ENCODE results near the gene ARSA.

ARSA gene

DNA sequence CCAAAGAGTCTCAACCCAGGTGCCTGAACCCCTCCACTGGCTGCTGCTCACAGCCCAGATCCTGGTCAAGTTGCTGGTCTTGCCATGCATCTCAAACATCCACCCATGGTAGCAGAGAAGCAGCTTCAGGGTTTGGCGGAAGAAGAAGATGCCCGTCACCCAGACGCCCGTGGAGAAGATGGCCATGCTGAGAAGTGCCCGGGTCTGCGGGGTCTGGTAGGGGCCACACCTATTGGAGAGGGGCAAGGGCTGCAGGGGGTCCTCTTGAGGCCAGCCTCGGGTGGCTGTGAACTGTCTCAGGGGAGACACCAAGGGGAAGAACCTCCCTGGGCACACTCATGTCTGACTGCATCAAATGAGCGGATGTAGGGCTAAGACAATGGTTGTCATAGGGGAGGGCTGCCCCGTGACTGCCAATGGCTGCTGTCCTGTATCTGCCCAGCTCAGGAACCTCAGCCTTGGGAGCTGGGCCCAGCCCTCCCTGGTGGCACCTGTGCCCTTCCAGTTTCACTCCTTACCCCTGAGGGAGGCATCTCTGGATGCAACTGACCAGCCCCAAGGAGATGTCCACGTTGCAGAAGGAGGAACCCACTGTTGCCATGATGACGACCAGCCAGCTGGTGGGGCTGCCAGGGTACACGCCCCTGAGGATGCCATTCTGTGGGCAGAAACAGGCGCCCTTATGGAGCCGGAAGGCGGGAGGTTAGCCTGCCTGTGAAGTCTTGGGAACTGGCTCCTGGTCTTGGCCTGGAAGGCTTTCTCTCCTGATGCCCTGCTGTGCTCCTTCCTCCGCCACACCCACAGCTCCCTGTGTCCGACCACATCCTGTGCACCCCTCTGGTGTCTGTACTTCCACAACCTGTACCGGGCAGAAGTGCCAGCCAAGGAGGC, 50.9 kb downstream of the ARSA start:
- no peak for DNase-seq

DNA sequence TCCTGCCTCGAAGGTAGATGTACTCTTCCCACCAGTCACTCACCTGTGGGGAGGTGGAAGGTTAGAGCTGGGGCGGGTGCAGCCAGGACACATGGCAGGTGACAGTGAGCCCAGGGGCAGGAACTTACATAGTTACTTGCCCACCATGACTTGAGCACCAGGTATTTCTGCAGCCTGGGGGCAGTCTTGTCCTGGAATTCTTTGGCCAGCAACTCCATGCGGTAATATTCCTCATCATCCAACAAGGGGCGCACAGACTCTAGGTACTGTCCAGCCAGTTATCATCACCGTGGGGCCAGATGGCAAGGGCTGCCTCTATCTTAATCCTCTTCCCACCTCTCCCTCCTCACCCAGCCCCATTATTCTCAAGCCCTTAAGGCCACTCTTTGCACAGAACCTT, 51.9 kb downstream of the ARSA start:
- peak; percentile 39 for DNase-seq

DNA sequence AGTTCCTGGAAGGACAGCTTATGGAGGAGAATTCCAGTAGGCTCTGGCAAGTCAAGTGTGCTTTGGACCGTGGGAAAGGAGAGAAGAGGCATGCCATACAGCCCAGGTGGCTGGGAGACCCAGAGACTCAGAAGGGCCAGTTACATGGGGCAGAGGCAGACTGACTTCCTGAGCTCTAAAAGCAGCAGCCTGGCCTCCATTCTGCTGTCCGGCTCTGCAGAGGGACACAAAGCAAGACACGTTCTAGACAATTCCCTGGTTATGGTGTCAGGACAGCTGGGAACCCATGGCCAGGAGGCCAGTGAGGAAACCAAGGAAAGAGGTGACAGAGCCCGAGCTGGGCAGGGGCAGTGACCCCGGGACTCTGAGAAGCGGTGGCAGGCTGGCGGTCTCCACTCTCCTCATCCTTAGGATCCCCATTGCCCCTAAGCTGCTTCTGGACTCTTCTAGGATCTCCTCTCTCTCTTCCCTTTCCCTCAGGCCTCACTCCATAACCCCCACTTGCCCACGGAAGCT, 52.5 kb downstream of the ARSA start:
- no peak for DNase-seq
